GM19467 (cell line): ENCODE data around the gene SEMA4D.

Experiments used
- ATAC-seq: cut with Tn5 transposase; IDR thresholded peaks from one replicate; pipeline ENCODE4 v1.9.1; 2021; ENCODE audit warnings: mild to moderate bottlenecking, moderate library complexity; ENCODE audit not compliant: unreplicated experiment

Gene SEMA4D

GRCh38 chr9:89448381-89448780, 49.5 kb downstream of the SEMA4D start:
- ATAC-seq: no peak

DNA sequence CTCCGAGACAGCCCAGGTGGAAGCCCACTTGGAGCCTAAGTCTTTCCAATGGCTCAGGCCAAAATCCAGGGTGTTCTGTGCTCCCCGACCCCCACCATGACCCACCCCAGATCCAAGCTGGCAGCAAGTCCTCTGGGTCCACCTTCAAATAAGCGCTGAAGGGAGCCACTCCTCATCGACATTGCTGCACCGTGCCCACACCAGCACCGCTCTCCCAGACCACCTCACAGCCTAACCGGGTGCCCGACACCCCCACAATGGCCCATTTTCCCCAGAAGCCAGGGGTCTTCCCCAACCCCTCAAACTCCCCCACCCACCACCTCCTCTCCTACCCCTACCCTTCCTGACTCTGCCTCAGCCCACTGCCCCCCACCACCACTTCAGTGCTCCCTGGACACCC, 50.5 kb downstream of the SEMA4D start:
- ATAC-seq: no peak

- no peak for ATAC-seq
Observed at GRCh38 chr9:89446961-89447310, 51.0 kb downstream of the SEMA4D start.

DNA sequence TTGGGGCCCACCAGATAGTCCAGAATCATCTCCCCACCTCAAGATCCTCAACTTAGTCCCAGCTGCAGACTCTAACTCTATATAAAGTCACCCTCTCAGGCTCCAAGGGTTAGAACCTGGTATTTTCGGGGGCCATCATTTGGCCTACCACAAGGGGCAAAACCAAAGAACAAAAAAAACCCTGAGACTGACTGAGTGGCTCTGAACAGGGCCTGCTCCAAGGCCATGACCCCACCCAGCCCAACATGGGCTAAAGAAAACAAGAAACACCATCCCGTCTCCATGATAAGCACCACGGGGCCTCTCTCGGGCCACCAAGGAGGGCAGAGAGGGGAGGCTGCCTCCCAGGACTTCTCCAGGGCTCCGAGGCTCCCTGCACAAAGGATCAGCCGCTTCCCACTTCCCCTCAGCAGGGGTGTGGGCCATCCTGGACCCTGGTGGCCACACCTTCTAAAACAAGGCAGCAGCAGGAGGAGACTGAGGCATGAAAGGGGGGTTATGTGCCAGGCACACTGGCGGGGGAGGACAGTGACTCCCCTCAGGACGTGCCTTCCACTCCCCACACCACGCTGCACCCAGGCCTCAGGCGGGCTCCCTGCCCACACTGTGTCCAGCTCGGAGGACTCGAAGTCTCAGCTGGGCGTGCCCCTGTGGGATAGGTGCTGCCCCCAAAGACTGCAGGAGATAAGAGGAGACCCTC, 51.5 kb downstream of the SEMA4D start:
- ATAC-seq: no peak

DNA sequence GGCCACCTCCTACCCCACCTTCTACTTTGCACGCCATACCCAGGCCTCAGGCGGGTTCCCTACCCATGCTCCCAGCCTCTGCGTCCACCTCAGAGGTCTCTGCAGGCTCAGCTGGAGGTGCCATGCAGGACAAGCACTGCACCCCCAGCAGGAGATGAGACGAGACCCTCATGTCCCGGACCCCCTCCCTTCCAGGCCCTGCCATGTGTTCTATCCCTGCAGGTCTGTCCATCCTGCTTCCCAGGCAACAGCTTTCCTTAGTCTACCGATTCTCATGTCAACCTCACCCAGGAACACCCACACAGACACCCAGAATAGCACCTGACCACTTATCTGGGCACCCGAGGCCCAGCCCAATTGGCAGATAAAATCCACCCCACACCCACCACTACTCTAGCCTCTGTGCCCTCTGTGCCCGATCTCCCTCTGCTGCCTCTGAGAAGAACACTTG, 52.1 kb downstream of the SEMA4D start:
- no peak for ATAC-seq

GRCh38 chr9:89444925-89445765, 52.8 kb downstream of the SEMA4D start:
- ATAC-seq: no peak

GRCh38 chr9:89444274-89444673, 53.6 kb downstream of the SEMA4D start:
- no peak for ATAC-seq

- ATAC-seq: peak; percentile 26
Observed at GRCh38 chr9:89442981-89443814, 54.7 kb downstream of the SEMA4D start.

- ATAC-seq: peak; percentile 44
Observed at GRCh38 chr9:89442501-89442978, 55.4 kb downstream of the SEMA4D start.

GRCh38 chr9:89441986-89442385, 55.9 kb downstream of the SEMA4D start:
- ATAC-seq: no peak

- ATAC-seq: no peak
Observed at GRCh38 chr9:89441655-89441970, 56.3 kb downstream of the SEMA4D start.

DNA sequence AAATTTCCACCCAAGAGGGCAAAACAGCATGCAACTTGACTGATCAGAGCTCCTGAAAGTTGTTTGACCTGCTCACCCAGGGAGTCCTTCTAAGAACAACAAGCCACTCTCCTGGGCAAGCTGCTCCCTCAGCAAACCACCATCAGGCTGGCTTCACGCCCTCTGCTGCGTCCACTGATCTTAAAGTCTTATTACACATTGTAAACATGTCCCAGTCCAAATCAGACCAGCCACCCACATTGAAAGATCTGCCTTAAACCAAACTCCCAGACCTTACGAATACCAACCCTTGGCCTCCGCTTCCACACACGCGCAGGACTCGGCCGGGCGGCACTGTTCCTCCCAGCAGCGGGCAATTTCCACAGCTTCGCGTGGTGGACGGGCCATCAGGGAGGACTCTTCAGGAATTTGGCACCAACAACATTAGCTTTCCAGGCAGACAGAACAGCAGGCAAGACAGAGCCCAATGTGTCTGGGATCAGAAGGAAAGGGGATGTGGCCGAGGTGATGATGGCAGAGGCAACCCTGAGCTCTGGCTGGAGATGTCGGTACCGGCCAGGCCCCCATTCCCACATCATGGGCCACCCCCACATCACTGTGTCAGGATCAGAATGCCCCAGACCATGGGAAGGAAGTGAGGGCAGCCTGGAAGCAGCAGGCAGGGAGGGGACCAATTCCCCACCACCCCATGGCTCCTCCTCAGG, 56.8 kb downstream of the SEMA4D start:
- no peak for ATAC-seq

DNA sequence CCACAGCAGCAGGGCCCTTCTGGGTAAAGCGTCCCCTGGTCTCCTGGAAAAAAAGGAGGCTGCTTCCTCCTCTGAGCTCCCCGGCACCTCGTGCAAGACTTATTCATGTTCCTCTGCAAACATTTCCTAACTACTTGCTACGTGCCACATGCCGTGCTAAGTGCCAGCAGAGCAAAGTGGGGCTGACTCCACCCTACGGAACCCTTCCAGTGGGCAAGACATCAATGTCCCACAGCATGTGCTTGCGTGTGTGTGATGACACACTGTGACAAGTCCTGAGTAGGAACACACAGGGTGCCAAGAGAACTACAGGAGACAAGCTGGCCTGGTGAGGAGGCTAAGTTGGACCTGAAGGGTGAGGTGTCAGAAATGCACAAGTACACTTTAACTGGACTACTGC, 57.4 kb downstream of the SEMA4D start:
- ATAC-seq: no peak

DNA sequence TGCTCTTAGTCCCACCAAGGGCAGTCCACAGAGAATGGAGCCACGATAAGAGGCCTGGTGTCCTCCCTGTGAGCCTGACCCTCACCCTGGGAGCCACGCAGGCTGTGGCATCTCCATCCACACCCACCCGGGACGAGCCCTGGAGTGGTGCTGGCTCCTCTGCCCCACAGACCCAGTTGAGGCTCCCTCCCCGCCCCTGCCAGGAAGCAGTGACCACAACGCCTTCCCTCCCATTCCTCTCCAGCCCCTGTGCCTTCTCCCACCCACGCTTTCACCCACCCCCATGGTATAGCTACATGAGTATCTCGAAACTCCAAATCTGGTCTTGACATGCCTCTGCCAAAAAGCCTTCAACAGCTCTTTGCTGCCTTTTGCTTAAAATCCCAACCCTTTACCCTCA, 57.9 kb downstream of the SEMA4D start:
- no peak for ATAC-seq

DNA sequence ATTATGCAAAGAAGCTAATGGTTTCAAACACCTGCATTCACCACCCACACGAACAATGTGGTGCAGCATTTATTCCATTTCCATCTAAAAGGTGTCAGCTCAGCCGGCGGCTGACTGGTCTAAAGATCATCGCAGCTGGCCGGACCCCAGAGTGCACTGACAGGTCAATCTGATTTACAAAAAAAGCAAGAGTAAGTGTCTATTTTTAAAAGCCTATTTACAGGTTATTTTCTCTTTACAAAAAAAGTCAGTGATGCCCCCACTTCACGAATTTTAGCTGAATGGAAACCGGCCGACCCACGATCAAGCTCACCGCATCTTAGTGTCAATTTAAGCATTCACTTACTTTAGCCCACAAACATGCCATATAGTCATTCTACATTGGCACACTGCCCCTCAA, 58.3 kb downstream of the SEMA4D start:
- ATAC-seq: no peak

DNA sequence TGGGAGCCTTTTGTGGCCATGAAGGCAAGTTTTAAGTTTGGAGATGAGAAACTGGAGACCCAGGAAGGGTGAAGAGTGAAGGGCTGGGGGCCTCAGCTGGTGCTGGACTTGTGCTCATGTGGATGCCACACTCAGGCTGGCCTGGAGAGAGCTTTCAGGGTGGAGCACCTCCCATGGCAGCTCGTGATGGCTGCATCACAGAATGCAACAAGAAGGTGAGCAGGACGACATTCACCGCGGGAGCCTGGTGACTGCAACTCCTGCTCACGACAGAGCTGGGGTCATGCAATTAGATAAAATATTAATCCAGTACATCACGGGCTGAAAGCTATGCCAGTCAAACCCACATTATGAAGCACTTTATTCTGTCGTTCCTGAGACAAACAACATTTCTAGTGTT, 59.7 kb downstream of the SEMA4D start:
- ATAC-seq: no peak

GRCh38 chr9:89437772-89438171, 60.1 kb downstream of the SEMA4D start:
- ATAC-seq: no peak

DNA sequence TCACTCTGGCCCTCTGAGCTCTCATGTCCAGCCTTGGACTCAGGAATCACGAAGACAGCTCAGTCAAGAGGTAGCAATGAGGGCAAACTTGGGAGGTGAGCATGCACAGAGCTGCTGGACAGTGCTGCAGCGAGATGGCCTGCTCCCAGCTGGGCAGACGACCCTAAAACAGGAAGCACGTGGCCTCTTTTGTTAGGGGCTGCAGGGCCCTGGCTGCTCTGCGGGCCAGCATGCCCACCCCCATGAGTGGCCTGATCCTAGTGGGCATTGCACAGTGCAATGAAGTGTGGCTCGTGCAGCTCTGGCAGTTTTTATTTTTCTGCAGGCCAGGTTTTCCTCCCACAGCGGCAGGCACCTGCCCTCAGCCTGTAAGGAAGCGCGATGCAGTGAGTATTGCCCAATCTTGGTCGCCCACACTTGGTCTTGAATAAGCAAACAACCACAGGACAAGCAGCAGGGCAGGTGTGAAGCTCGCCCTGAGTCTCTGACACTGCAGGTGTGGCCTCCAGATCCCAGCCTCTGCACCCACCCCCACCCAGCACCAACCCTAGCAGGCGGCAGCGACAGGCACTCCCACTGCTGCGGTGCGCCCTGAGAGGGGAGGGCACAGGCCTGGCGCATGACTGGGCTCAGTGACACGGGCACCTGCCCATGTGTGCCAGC, 60.8 kb downstream of the SEMA4D start:
- no peak for ATAC-seq

- no peak for ATAC-seq
Observed at GRCh38 chr9:89436326-89436725, 61.6 kb downstream of the SEMA4D start.

DNA sequence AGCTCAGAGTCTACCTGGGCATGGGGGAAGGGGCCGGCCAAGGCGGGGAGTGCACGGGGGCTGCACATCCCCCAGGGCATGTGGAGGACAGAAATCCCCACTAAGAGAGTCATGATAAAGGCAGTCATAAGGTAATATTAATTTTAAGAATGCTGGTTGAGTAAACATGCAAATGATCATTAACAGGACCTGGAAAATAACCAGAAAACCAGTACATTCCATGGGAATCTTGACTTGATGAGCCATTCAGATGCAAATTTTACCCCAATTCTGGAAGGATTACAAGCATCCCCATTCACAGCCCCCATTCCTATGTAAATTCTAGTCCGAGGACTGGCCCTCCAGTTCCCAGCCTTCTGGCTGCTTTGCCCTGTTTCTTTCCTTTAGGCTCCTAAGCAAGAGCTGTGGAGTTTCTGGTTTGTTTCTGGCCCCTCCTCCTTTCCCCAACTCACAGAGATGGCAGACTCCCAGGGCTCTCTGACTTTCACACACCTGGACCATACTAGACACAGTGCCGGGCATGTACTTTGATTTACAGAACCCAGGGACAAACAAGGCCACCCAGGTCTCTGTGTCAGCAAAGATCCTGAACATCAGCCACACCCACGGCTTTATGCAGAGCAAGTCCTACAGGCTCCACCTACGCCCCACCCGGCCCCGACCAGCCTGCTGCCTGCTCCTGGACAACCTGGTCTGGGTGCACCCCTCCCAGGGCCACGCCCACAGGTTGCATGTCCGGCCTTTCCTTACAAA, 62.7 kb downstream of the SEMA4D start:
- ATAC-seq: no peak
